Calu3 (cell line): ENCODE results near the gene MTERF1. TPM values are rescaled to one million over a fixed set of nuclear protein-coding genes. Genes with fewer than 3 reads are reported as not detected.
"Not testable (repeated sequence)": the region's sequence is repeated elsewhere in the genome, so short reads cannot be mapped to it uniquely, and the experiment has no call there.

Experiments
- BruUV-seq: library from RNA; stranded (reverse); fragments of 400-500 nt; replicated peaks from 2 replicates; lab custom pipeline; 2021; lab: Mats Ljungman, UMichigan
- CTCF ChIA-PET: fragments of 300-600 bp; sonication (Branson Sonifier 250); formaldehyde crosslinking; loops from one replicate; lab custom pipeline; 2022; ENCODE audit warnings: antibody characterized with exemption; lab: Charles Lee
- DNase-seq: peaks from one replicate; pipeline ENCODE4 v3.0.0; 2022
- H3K27ac Mint-ChIP-seq: one replicate; pipeline ENCODE4 v1.8.0; 2022; ENCODE audit warnings: mixed read lengths; ENCODE audit not compliant: unreplicated experiment
- H3K27me3 Mint-ChIP-seq: one replicate; pipeline ENCODE4 v1.8.0; 2022; ENCODE audit warnings: mixed read lengths; ENCODE audit not compliant: unreplicated experiment
- H3K36me3 Mint-ChIP-seq: one replicate; pipeline ENCODE4 v1.8.0; 2022; ENCODE audit warnings: mild to moderate bottlenecking, moderate library complexity, mixed read lengths; ENCODE audit not compliant: insufficient read depth, unreplicated experiment
- H3K4me1 Mint-ChIP-seq: one replicate; pipeline ENCODE4 v1.8.0; 2022; ENCODE audit warnings: mild to moderate bottlenecking, low read depth, mixed read lengths; ENCODE audit not compliant: unreplicated experiment
- H3K4me3 Mint-ChIP-seq: one replicate; pipeline ENCODE4 v1.8.0; 2022; ENCODE audit warnings: mild to moderate bottlenecking, low read depth, moderate library complexity, mixed read lengths; ENCODE audit not compliant: unreplicated experiment
- H3K9me3 Mint-ChIP-seq: one replicate; pipeline ENCODE4 v1.8.0; 2022; ENCODE audit warnings: low read depth, mixed read lengths; ENCODE audit not compliant: unreplicated experiment
- intact Hi-C: fragments of 100-400 bp; cut with micrococcal nuclease; formaldehyde crosslinking; loops from one replicate; pipeline ENCODE4 v1.10.0; 2022; ENCODE audit not compliant: unreplicated experiment
- total RNA-seq: library from RNA; stranded (reverse); gene quantifications from 2 replicates; pipeline ENCODE4 v1.2.3, GENCODE V29; 2022
- TF ChIP-seq, protein P1 (sequence below): fragments of 200-600 bp; IDR thresholded peaks from one replicate; pipeline ENCODE4 v1.8.0; 2022; ENCODE audit warnings: antibody characterized with exemption; ENCODE audit not compliant: unreplicated experiment

MTERF1 gene
- total RNA-seq, 1 experiment from 2014 or later: 11.5 TPM

DNA sequence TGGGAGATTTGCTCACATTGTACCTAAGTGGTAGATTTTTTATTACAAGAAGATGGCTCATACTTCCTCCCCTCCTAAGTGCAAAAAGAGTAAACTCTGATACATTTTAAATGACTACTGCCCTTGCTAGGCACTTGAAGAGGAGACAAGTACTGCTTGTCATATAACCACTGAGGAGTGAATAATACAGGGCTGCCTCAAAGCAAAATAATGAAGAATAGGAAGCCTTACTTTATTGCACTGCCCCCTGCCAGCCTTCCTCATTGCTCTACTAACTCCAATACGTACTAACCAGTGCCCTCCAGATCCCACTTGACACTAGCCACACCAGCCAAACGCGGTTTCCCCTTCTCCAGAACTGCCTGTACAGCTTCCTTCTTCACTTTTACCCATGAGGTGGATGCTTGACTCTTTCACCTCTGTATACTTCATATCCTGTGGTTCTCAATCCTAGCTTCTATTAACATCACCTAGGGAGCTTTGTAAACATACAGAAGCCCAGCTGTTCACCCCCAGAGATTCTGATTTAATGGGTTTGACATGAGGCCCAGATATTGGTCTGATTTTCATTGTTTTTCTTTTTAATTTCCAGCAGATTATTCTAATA lies 11.7 kb upstream of the MTERF1 start:
- intact Hi-C loops: no loop called here
- CTCF ChIA-PET: no interaction called here
- H3K4me1 Mint-ChIP-seq: no peaks in the 10 kb centered on the region
- no peaks in the 10 kb centered on the region for H3K9me3 Mint-ChIP-seq
- no peak for DNase-seq
- H3K27me3 Mint-ChIP-seq: no peaks in the 10 kb centered on the region
- no peak overlapping the region for H3K27ac Mint-ChIP-seq
- TF ChIP-seq, protein P1, sequence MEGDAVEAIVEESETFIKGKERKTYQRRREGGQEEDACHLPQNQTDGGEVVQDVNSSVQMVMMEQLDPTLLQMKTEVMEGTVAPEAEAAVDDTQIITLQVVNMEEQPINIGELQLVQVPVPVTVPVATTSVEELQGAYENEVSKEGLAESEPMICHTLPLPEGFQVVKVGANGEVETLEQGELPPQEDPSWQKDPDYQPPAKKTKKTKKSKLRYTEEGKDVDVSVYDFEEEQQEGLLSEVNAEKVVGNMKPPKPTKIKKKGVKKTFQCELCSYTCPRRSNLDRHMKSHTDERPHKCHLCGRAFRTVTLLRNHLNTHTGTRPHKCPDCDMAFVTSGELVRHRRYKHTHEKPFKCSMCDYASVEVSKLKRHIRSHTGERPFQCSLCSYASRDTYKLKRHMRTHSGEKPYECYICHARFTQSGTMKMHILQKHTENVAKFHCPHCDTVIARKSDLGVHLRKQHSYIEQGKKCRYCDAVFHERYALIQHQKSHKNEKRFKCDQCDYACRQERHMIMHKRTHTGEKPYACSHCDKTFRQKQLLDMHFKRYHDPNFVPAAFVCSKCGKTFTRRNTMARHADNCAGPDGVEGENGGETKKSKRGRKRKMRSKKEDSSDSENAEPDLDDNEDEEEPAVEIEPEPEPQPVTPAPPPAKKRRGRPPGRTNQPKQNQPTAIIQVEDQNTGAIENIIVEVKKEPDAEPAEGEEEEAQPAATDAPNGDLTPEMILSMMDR: no peak
- no peak overlapping the region for H3K4me3 Mint-ChIP-seq
- no TSS peak for BruUV-seq
- H3K36me3 Mint-ChIP-seq: no peaks in the 10 kb centered on the region

DNA sequence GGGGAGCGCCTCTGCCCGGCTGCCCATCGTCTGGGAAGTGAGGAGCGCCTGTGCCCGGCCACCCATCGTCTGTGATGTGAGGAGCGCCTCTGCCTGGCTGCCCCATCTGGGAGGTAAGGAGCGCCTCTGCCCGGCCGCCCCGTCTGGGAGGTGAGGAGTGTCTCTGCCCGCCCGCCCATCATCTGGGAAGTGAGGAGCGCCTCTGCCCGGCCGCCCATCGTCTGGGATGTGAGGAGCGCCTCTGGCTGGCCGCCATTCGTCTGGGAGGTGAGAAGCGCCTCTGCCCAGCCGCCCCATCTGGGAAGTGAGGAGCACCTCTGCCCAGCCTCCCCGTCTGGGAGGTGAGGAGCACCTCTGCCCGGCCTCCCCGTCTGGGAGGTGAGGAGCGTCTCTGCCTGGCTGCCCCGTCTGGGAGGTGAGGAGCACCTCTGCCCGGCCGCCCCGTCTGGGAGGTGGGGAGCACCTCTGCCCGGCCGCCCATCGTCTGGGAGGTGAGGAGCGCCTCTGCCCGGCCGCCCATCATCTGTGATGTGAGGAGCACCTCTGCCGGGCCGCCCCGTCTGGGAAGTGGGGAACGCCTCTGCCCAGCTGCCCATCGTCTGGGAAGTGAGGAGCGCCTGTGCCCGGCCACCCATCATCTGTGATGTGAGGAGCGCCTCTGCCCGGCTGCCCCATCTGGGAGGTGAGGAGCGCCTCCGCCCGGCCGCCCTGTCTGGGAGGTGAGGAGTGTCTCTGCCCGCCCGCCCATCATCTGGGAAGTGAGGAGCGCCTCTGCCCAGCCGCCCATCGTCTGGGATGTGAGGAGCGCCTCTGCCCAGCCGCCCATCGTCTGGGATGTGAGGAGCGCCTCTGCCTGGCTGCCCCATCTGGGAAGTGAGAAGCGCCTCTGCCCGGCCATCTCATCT lies 8.0 kb upstream of the MTERF1 start:
- BruUV-seq, H3K4me3 Mint-ChIP-seq, H3K27ac Mint-ChIP-seq, DNase-seq, H3K36me3 Mint-ChIP-seq, H3K4me1 Mint-ChIP-seq, H3K27me3 Mint-ChIP-seq, CTCF ChIA-PET, H3K9me3 Mint-ChIP-seq: not testable (repeated sequence)
- intact Hi-C loops: loop anchor here (10.0 kb wide), 1 partner anchor 156 kb away; no protein-coding TSS in a partner anchor

DNA sequence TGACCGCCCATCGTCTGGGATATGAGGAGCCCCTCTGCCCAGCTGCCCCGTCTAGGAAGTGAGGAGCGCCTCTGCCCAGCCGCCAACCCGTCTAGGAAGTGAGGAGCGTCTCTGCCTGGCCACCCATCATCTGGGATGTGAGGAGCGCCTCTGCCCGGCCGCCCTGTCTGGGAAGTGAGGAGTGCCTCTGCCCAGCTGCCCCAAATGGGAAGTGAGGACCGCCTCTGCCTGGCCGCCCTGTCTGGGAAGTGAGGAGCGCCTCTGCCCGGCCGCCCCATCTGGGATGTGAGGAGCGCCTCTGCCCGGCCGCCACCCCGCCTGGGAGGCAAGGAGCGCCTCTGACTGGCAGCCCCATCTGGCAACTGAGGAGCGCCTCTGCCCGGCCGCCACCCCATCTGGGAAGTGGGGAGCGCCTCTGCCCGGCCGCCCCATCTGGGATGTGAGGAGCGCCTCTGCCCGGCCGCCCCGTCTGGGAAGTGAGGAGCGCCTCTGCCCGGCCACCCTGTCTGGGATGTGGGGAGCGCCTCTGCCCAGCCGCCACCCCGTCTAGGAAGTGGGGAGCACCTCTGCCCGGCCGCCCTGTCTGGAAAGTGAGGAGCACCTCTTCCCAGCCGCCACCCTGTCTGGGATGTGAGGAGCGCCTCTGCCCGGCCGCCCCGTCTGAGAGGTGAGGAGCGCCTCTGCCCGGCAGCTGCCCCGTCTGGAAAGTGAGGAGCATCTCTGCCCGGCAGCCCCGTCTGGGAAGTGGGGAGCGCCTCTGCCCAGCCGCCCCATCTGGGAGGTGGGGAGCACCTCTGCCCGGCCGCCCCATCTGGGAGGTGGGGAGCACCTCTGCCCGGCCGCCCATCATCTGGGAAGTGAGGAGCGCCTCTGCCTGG lies 7.1 kb upstream of the MTERF1 start:
- H3K4me1 Mint-ChIP-seq, CTCF ChIA-PET, H3K27ac Mint-ChIP-seq, H3K27me3 Mint-ChIP-seq, H3K9me3 Mint-ChIP-seq, BruUV-seq, H3K4me3 Mint-ChIP-seq, H3K36me3 Mint-ChIP-seq, DNase-seq: not testable (repeated sequence)
- intact Hi-C loops: loop anchor here (10.0 kb wide), 1 partner anchor 157 kb away; no protein-coding TSS in a partner anchor

DNA sequence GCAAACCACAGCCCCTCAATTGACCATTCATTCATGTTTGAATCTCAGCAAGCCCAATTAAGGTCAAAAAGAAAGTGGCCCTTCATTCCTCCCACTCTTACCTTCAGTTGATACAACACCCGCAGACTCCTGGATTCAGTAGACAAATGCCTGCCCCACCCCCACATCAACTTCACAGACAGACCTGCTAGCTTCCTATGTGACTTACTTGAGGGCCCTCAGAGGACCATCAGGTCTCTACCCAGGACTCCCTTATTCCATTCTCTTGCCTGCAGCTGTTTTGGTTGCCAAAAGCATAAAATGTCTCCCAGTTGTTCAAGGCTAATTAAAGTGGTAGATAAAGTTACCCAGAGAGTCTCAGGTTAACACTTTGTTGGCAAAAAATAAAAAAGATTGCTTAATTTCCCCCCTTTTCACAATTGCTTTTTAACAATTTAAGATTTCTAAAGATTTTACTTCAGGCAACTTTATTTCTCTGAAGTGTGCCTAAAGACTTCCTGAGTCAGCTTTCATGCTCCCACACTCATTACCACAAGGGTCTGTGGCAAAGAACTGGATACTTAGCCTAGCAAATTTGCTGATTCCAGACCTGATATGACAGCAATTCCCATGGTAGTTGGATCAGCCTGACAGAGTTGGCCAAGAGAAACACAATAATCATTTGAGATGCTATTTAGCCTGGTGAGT lies 3.3 kb upstream of the MTERF1 start:
- Mint-ChIP-seq H3K27me3 (no peaks in the 10 kb centered on the region), H3K4me3 (no peak overlapping the region), H3K27ac (no peak overlapping the region), H3K9me3 (no peaks in the 10 kb centered on the region), H3K36me3 (peaks cover 18% of the 10 kb centered on the region), H3K4me1 (peaks cover 7% of the 10 kb centered on the region)
- BruUV-seq: no TSS peak
- no peak for DNase-seq
- CTCF ChIA-PET: no interaction called here
- TF ChIP-seq, protein P1: no peak
- intact Hi-C loops: loop anchor here (10.0 kb wide), 1 partner anchor 161 kb away; no protein-coding TSS in a partner anchor
